Activated CD4-positive, alpha-beta T cell treated with anti-CD3 and anti-CD28 coated beads for 36 hours (primary cell): ENCODE results near the gene APOC3. TPM values are rescaled to one million over a fixed set of nuclear protein-coding genes. Genes with fewer than 3 reads are reported as not detected.
A peak's percentile ranks its signal among the peaks of the same experiment; 100 is the strongest.

Source experiments
- ATAC-seq: fragments of 200-7000 bp; cut with Tn5 transposase; one replicate; pipeline ENCODE4 v1.10.0; 2021; ENCODE audit warnings: mild to moderate bottlenecking, moderate library complexity
- CTCF ChIA-PET: fragments of 350-600 bp; sonication (Branson Sonifier 250); formaldehyde crosslinking; loops from one replicate; lab custom pipeline; 2021; ENCODE audit warnings: antibody characterized with exemption; lab: Charles Lee
- POLR2A ChIA-PET: fragments of 350-600 bp; sonication (Branson Sonifier 250); formaldehyde crosslinking; loops from one replicate; lab custom pipeline; 2021; ENCODE audit warnings: antibody characterized with exemption, inconsistent platforms; lab: Charles Lee
- DNase-seq: peaks from one replicate; pipeline ENCODE4 v3.0.0-alpha.2; 2020
- H3K27ac Mint-ChIP-seq: one replicate; pipeline ENCODE4 v1.8.0; 2021; ENCODE audit warnings: mixed read lengths
- H3K27me3 Mint-ChIP-seq: one replicate; pipeline ENCODE4 v1.8.0; 2021; ENCODE audit warnings: mixed read lengths
- H3K36me3 Mint-ChIP-seq: one replicate; pipeline ENCODE4 v1.8.0; 2021; ENCODE audit warnings: low read depth, mixed read lengths
- H3K4me1 Mint-ChIP-seq: one replicate; pipeline ENCODE4 v1.8.0; 2021; ENCODE audit warnings: mixed read lengths
- H3K4me3 Mint-ChIP-seq: one replicate; pipeline ENCODE4 v1.8.0; 2021; ENCODE audit warnings: mild to moderate bottlenecking, moderate library complexity, mixed read lengths
- H3K9me3 Mint-ChIP-seq: one replicate; pipeline ENCODE4 v1.8.0; 2021; ENCODE audit warnings: low read depth, mixed read lengths
- intact Hi-C, 2 experiments: fragments of 100-400 bp; cut with DNase I in 1 of 2; cut with micrococcal nuclease in 1 of 2; formaldehyde crosslinking; loops; one replicate each; pipeline versions ENCODE4 v1.14.2 to v1.15.1; 2022 to 2024; cut with DNase I, micrococcal nuclease
- total RNA-seq, 2 experiments: library from RNA; stranded (reverse); gene quantifications; one replicate each; pipeline ENCODE4 v1.2.3, GENCODE V29; 2021

The APOC3 gene
- total RNA-seq: not detected

DNA sequence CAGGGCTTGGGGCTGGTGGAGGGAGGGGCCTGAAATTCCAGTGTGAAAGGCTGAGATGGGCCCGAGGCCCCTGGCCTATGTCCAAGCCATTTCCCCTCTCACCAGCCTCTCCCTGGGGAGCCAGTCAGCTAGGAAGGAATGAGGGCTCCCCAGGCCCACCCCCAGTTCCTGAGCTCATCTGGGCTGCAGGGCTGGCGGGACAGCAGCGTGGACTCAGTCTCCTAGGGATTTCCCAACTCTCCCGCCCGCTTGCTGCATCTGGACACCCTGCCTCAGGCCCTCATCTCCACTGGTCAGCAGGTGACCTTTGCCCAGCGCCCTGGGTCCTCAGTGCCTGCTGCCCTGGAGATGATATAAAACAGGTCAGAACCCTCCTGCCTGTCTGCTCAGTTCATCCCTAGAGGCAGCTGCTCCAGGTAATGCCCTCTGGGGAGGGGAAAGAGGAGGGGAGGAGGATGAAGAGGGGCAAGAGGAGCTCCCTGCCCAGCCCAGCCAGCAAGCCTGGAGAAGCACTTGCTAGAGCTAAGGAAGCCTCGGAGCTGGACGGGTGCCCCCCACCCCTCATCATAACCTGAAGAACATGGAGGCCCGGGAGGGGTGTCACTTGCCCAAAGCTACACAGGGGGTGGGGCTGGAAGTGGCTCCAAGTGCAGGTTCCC is at the start of gene APOC3:
Gene APOC3 (plus strand): TSS at position 383 of the 659 bp plus-strand sequence. CDS start 676 bp downstream, outside the sequence.
- peaks cover under 1% of the 10 kb centered on the region for H3K27me3 Mint-ChIP-seq
- peaks cover under 1% of the 10 kb centered on the region for H3K4me1 Mint-ChIP-seq
- no peaks in the 10 kb centered on the region for H3K36me3 Mint-ChIP-seq
- no peak within 1 kb of the TSS for H3K27ac Mint-ChIP-seq
- POLR2A ChIA-PET: no interaction called here
- DNase-seq (no peak), ATAC-seq (no peak)
- CTCF ChIA-PET: no interaction called here
- no peak within 1 kb of the TSS for H3K4me3 Mint-ChIP-seq
- intact Hi-C loops: no loop called here
- H3K9me3 Mint-ChIP-seq: no peaks in the 10 kb centered on the region

DNA sequence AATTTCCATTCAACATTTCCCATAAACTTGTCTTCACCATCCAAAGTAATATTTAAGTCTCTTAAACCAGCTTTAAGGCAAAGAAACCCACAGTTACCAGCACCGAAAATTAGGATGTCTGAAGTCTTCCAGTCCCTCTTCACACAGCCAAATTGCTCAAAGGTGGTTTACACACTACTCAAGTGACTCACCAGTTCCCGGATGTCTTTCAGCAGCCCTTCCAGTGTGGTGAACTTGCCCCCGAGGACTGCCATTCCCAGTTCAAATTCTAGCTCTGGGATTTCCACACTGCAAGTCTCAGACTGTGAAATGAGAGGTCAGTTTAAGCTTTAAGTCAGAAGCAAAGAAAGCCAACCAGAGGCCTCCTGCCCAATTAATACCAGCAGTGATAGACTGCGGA is 47.0 kb upstream of the APOC3 start:
- Mint-ChIP-seq H3K36me3 (peaks cover 87% of the 10 kb centered on the region), H3K4me1 (peaks cover 88% of the 10 kb centered on the region), H3K27ac (peak overlapping the region; percentile 68), H3K4me3 (no peak overlapping the region), H3K27me3 (no peaks in the 10 kb centered on the region), H3K9me3 (no peaks in the 10 kb centered on the region)
- intact Hi-C loops: no loop called here
- ATAC-seq: peak; percentile 42
- ChIA-PET CTCF (interaction anchor here (1.2 to 1.5 kb wide), 3 partner anchors 9 to 11 kb away, joined by 4 to 7 read pairs (median 4); partner anchors contain the start of gene APOA5), POLR2A (interaction anchor here (0.5 kb wide), 1 partner anchor 404 kb away, joined by 3 read pairs; no protein-coding TSS in a partner anchor)
- peak; percentile 36 for DNase-seq

DNA sequence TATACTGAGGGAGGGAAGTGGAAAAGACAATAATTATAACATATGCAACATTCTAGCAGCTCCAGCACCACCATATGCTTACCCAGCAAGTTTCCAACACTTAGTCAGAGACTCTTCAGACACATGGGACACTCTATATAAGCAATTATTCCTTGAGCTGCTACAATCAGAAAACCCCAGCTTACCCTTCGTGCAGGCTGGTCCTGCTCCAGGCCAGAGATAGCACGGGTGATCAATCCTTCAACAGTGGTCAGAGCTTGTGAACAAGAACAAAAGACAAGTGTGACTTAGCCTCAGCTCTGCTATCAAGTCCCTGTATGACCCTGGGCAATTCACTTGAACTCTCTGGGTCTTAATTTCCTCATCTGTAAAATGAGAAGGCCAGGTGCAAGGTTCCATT is 43.4 kb upstream of the APOC3 start:
- H3K27me3 Mint-ChIP-seq: no peaks in the 10 kb centered on the region
- CTCF ChIA-PET: interaction anchor here (0.6 to 6.5 kb wide), 9 partner anchors 10 to 444 kb away, joined by 3 to 89 read pairs (median 5); partner anchors contain the start of gene APOA1
- POLR2A ChIA-PET: interaction anchor here (0.5 to 0.8 kb wide), 3 partner anchors 10 to 549 kb away, joined by 3 to 8 read pairs (median 3); no protein-coding TSS in a partner anchor
- peaks cover 65% of the 10 kb centered on the region for H3K4me1 Mint-ChIP-seq
- ATAC-seq (no peak), DNase-seq (no peak)
- H3K27ac Mint-ChIP-seq: peak overlapping the region; percentile 88
- peaks cover 55% of the 10 kb centered on the region for H3K36me3 Mint-ChIP-seq
- no peaks in the 10 kb centered on the region for H3K9me3 Mint-ChIP-seq
- intact Hi-C loops: loop anchor here in 1 of 2 experiments (5.0 kb wide), 1 partner anchor 66 kb away; no protein-coding TSS in a partner anchor
- H3K4me3 Mint-ChIP-seq: peak overlapping the region; percentile 96

DNA sequence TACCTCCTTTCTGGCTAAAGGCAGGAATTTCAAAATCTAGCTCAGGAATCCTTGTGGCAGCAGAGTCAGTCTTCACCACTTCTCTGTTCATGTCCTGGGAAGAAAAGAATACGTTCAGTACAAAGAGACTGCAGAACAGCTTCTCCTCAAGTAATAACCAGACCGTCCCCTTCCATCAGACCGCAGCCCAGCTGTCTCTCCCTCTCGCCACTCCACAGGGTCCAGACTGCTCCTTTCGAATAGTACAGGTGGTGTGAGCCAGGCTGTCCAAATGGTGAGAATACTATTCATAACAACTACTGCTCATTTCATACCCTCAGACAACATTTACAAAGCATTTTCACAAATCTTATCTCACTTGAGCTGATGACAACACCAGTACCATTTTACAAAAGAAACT is 42.7 kb upstream of the APOC3 start:
- intact Hi-C loops: loop anchor here in 1 of 2 experiments (5.0 kb wide), 1 partner anchor 65 kb away; no protein-coding TSS in a partner anchor
- ChIA-PET CTCF (interaction anchor here (0.5 to 6.5 kb wide), 10 partner anchors 11 to 443 kb away, joined by 3 to 89 read pairs (median 4); partner anchors contain the start of gene APOA1), POLR2A (interaction anchor here (0.6 to 0.8 kb wide), 3 partner anchors 10 to 444 kb away, joined by 3 to 4 read pairs (median 3); no protein-coding TSS in a partner anchor)
- no peak for DNase-seq
- H3K27ac Mint-ChIP-seq: peak overlapping the region; percentile 88
- peaks cover 49% of the 10 kb centered on the region for H3K36me3 Mint-ChIP-seq
- ATAC-seq: no peak
- no peaks in the 10 kb centered on the region for H3K9me3 Mint-ChIP-seq
- peaks cover 62% of the 10 kb centered on the region for H3K4me1 Mint-ChIP-seq
- no peaks in the 10 kb centered on the region for H3K27me3 Mint-ChIP-seq
- H3K4me3 Mint-ChIP-seq: peak overlapping the region; percentile 96

DNA sequence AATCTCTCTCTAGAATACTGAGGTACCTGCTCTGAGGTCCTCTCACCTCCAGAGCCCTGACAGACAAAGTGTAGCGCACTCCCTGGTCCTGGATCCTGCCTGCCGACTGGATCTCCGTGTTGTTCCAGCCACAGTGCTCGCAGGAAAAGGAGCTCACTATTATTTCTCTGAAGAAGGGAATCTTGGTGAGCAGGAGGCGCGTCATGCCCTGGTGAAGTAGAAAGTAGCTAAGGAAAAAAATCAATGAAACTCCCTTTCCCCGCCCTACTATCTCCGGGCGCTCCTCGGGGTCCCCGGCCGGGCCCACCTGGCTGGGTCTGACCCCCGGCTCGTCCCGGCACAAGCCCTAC is 42.3 kb upstream of the APOC3 start:
- POLR2A ChIA-PET: interaction anchor here (0.6 to 0.8 kb wide), 3 partner anchors 15 to 143 kb away, joined by 3 to 4 read pairs (median 3); partner anchors contain the start of gene BUD13

DNA sequence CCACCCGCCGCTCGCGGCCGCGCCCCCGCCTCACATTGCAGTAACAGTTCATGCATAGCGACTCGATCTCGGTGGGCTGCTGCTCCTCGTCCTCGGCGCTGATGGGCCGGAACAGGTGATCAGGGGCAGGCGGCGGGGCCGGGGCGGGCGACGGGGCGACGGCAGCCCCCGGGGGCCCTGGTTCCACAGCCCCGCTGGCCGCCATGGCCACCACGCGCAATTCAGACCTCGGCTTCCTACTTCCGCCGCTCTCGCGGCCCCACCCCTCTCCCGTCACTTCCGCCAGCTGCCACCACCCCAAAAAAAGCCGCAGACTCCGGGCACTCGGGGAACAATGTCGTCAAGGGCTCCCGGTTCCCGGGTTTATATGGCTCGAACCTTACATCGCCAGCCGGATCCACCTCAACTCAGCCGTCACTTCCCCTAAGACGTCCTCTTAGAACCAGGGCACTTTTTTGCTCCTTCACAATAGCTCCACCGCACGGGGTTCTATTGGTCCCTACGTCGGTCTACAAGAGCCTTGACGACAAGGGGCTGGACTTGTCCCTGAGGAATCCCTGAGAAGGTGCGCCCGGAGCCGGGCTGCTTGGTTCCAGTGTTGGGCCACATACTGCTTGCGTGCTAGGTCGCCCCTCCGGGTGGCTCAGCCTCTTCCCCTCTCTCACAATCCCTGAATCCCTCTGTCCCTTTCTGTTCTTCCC is 41.8 kb upstream of the APOC3 start, which contains the start of gene ZPR1:
Gene ZPR1 (minus strand): TSS at position 238 of the 701 bp plus-strand sequence. CDS start 33 bp downstream, at position 205.
- Mint-ChIP-seq H3K9me3 (no peaks in the 10 kb centered on the region), H3K27ac (peak within 1 kb of the TSS; percentile 88), H3K4me3 (peak within 1 kb of the TSS; percentile 96), H3K27me3 (no peaks in the 10 kb centered on the region), H3K36me3 (peaks cover 39% of the 10 kb centered on the region), H3K4me1 (peaks cover 52% of the 10 kb centered on the region)
- intact Hi-C loops: loop anchor here (1.0 to 5.0 kb wide), 6 partner anchors 15 to 438 kb away; partner anchors contain the start of genes PAFAH1B2 (in 1 of the 2) and SIK3 (in 1 of the 2)
- POLR2A ChIA-PET: interaction anchor here (0.7 to 0.8 kb wide), 2 partner anchors 15 to 63 kb away, joined by 3 read pairs; partner anchors contain the start of gene BUD13
- ATAC-seq (peak; percentile 76), DNase-seq (peak; percentile 90)
- CTCF ChIA-PET: interaction anchor here (0.7 to 6.5 kb wide), 7 partner anchors 12 to 442 kb away, joined by 3 to 89 read pairs (median 7); partner anchors contain the start of gene APOA1

More for the DNA sequence above, 42.3 kb upstream of the APOC3 start:
- Mint-ChIP-seq H3K9me3 (no peaks in the 10 kb centered on the region), H3K27me3 (no peaks in the 10 kb centered on the region), H3K27ac (peak overlapping the region; percentile 88), H3K36me3 (peaks cover 45% of the 10 kb centered on the region), H3K4me1 (peaks cover 57% of the 10 kb centered on the region), H3K4me3 (peak overlapping the region; percentile 96)
- intact Hi-C loops: loop anchor here in 1 of 2 experiments (5.0 kb wide), 1 partner anchor 65 kb away; no protein-coding TSS in a partner anchor
- CTCF ChIA-PET: interaction anchor here (0.5 to 6.5 kb wide), 9 partner anchors 11 to 443 kb away, joined by 3 to 89 read pairs (median 5); partner anchors contain the start of gene APOA1
- DNase-seq (no peak), ATAC-seq (no peak)

DNA sequence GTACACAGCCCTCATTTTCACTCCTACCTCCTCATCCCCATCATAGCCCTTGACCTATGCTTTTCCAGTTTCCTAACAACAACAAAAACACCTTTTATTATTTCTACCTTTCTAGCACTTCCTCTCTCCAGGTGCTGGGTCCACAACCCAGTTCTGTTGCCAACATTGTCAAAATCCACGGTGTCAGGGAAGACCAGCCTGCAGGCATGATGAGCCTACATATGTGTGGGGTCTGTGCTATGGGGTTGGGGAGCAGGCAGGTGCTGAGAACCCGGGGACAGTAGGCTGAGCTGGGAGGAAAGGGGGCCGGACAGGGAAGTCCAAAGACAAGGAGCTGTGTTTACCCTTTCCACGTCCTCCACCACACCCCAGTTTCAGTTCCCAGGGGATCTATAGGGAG is 41.2 kb upstream of the APOC3 start:
- Mint-ChIP-seq H3K9me3 (no peaks in the 10 kb centered on the region), H3K4me3 (peak overlapping the region; percentile 96), H3K4me1 (peaks cover 46% of the 10 kb centered on the region), H3K27ac (peak overlapping the region; percentile 86), H3K36me3 (peaks cover 33% of the 10 kb centered on the region), H3K27me3 (no peaks in the 10 kb centered on the region)
- CTCF ChIA-PET: interaction anchor here (1.0 to 6.5 kb wide), 3 partner anchors 12 to 66 kb away, joined by 3 to 89 read pairs (median 25); partner anchors contain the start of gene APOA1
- intact Hi-C loops: loop anchor here (1.0 to 5.0 kb wide), 6 partner anchors 15 to 438 kb away; partner anchors contain the start of genes PAFAH1B2 (in 1 of the 2) and SIK3 (in 1 of the 2)
- DNase-seq (no peak), ATAC-seq (no peak)
- POLR2A ChIA-PET: interaction anchor here (0.8 kb wide), 1 partner anchor 63 kb away, joined by 3 read pairs; no protein-coding TSS in a partner anchor

DNA sequence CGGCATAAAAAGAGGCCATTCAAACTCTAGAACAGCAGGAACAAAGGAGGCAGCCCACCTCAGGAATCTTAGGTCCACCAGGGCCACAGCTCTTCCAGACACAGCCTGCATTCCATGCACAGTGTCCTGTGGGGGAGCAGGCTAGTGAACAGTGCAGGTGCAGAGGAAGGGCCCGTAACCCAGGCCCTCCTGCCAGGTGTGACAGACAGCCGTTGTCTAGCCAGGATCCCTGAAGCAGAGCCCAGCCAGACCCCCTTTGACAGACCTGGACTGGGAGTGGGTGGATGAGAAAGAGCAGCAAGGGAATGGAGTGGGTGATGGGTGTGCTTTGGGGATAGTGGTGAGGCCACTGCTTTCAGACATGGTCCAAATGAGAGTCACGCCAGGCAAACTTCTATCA is 40.7 kb upstream of the APOC3 start:
- ChIA-PET CTCF (interaction anchor here (0.7 to 6.5 kb wide), 7 partner anchors 13 to 317 kb away, joined by 3 to 89 read pairs (median 21); partner anchors contain the start of genes APOA1 and BUD13), POLR2A (no interaction called here)
- no peaks in the 10 kb centered on the region for H3K9me3 Mint-ChIP-seq
- H3K27ac Mint-ChIP-seq: no peak overlapping the region
- peaks cover 33% of the 10 kb centered on the region for H3K36me3 Mint-ChIP-seq
- peaks cover 44% of the 10 kb centered on the region for H3K4me1 Mint-ChIP-seq
- no peaks in the 10 kb centered on the region for H3K27me3 Mint-ChIP-seq
- no peak for DNase-seq
- H3K4me3 Mint-ChIP-seq: no peak overlapping the region
- intact Hi-C loops: loop anchor here (1.0 to 5.0 kb wide), 6 partner anchors 16 to 437 kb away; partner anchors contain the start of genes PAFAH1B2 (in 1 of the 2) and SIK3 (in 1 of the 2)
- ATAC-seq: no peak

DNA sequence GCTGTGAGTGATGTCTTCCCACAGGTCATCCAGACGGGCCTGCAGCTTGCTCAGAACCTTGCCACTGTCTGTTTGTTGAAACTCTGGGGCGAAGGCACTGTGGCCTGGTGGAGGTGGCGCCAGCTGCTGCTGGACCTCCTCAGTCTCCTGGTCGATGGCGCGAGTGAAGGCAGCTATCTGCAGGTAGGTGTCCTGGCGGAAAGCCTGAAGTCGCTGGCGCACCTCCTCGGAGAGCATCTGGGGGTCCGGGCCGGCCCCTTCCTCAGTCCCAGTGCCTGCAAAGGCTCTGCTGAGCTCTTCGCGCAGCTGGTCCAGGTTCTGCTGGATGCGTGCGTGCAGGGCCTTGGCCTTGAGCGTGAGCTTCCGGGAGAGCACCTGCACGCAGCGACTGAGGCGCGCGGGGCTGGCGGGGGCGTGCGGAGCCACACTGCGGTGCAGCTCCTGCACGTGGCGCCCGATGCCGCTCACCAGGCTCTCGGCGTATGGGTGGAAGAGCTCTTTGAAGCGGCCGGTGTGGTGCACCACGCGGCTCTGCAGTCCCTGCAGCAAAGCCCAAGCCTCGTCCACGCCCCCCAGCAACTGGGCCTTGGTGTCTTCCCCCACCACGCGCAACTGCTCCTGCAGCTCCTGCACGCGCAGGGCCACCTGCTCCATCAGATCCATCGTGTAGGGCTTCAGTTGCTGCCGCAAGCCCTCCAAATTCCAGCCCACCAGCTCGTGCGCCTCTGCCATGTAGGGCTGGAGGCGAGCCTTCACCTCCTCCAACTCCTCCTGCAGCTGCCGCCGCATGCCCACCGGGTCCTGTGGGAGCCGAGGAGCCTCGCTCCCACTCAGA is 39.3 kb upstream of the APOC3 start:
- CTCF ChIA-PET: interaction anchor here (0.5 to 6.5 kb wide), 37 partner anchors 8 to 1263 kb away, joined by 3 to 89 read pairs (median 4); partner anchors contain the start of genes APOA1, BUD13 and SIK3
- POLR2A ChIA-PET: interaction anchor here (1.0 to 1.1 kb wide), 2 partner anchors 45 to 440 kb away, joined by 3 to 5 read pairs; no protein-coding TSS in a partner anchor
- no peak overlapping the region for H3K4me3 Mint-ChIP-seq
- no peaks in the 10 kb centered on the region for H3K27me3 Mint-ChIP-seq
- DNase-seq (no peak), ATAC-seq (no peak)
- peaks cover 30% of the 10 kb centered on the region for H3K4me1 Mint-ChIP-seq
- H3K36me3 Mint-ChIP-seq: peaks cover 21% of the 10 kb centered on the region
- intact Hi-C loops: loop anchor here (1.0 to 5.0 kb wide), 3 partner anchors 46 to 437 kb away; no protein-coding TSS in a partner anchor
- no peak overlapping the region for H3K27ac Mint-ChIP-seq
- no peaks in the 10 kb centered on the region for H3K9me3 Mint-ChIP-seq
